HepG2 (cell line): ENCODE results near the gene SYT11. TPM values are rescaled to one million over a fixed set of nuclear protein-coding genes. Genes with fewer than 3 reads are reported as not detected.
A peak's percentile ranks its signal among the peaks of the same experiment; 100 is the strongest.

Source experiments
- ATAC-seq: fragments of 200-7000 bp; cut with Tn5 transposase; 3 replicates; pipeline ENCODE4 v1.9.1; 2020; ENCODE audit warnings: mild to moderate bottlenecking, moderate library complexity
- BruUV-seq: library from RNA; stranded (reverse); fragments of 400-500 nt; replicated peaks from 2 replicates; lab custom pipeline; 2021; lab: Mats Ljungman, UMichigan
- CTCF ChIA-PET: fragments of 300-600 bp; formaldehyde crosslinking; extraction: SDS; loops from one replicate; lab custom pipeline; 2021; ENCODE audit warnings: low total read pairs, inconsistent platforms, low intra/inter-chr PET ratio; lab: Yijun Ruan, JAX
- POLR2A ChIA-PET: fragments of 350-600 bp; sonication (Branson Sonifier 250); formaldehyde crosslinking; loops from one replicate; lab custom pipeline; 2020; ENCODE audit warnings: antibody characterized with exemption, inconsistent platforms; lab: Yijun Ruan, JAX
- DNase-seq: peaks from one replicate; pipeline ENCODE4 v3.0.0-alpha.2; 2015; ENCODE audit warnings: low spot score
- FAIRE-seq: peaks from 3 replicates; lab custom pipeline; 2011; peaks lifted over from hg19 to GRCh38; lab: Jason Lieb, UNC
- H2AFZ ChIP-seq: one replicate; pipeline ENCODE4 v1.6.1; 2011; ENCODE audit warnings: low read length, inconsistent platforms
- H3K27ac ChIP-seq: fragments of 300-600 bp; 3 replicates; pipeline ENCODE4 v1.8.0; 2011; ENCODE audit warnings: mixed run types, mild to moderate bottlenecking, mixed read lengths, low read length, inconsistent platforms; ENCODE audit not compliant: insufficient read depth; ENCODE audit errors: extremely low read length
- H3K27me3 ChIP-seq, 2 experiments: fragments of 200-600 bp in 1 of 2; 2 replicates in 1 of 2; 3 replicates in 1 of 2; pipeline versions ENCODE4 v1.6.0 to v1.8.0; 2011; ENCODE audit warnings: low read length in 2 of 2, mild to moderate bottlenecking in 2 of 2, moderate library complexity in 2 of 2, inconsistent platforms in 1 of 2; ENCODE audit not compliant: insufficient read depth in 2 of 2, control insufficient read depth in 1 of 2
- H3K36me3 ChIP-seq, 2 experiments: fragments of 200-600 bp in 1 of 2; replicated peaks in 1 of 2; 2 replicates in 1 of 2; 3 replicates in 1 of 2; pipeline versions ENCODE4 v1.5.1 to v1.8.0; 2011; ENCODE audit warnings: low read length in 2 of 2, inconsistent platforms in 1 of 2; ENCODE audit not compliant: insufficient read depth in 2 of 2, control insufficient read depth in 1 of 2
- H3K4me1 ChIP-seq: 2 replicates; pipeline ENCODE4 v1.5.1; 2012; ENCODE audit warnings: low read length, inconsistent platforms; ENCODE audit not compliant: insufficient read depth
- H3K4me2 ChIP-seq: 2 replicates; pipeline ENCODE4 v1.6.0; 2011; ENCODE audit warnings: low read depth, low read length, inconsistent platforms
- H3K4me3 ChIP-seq, 3 experiments: fragments of 200-600 bp in 1 of 3; sonication (generic), shearing (Covaris generic) in 1 of 3; replicated peaks in 1 of 3; 2 replicates each; pipeline ENCODE4 v1.5.1; 2011 to 2016; ENCODE audit warnings: low read length in 3 of 3, inconsistent platforms in 2 of 3, low read depth in 2 of 3, mild to moderate bottlenecking in 2 of 3, control low read depth in 1 of 3, mixed read lengths in 1 of 3; ENCODE audit not compliant: insufficient read depth in 1 of 3
- H3K79me2 ChIP-seq: one replicate; pipeline ENCODE4 v1.6.1; 2011; ENCODE audit warnings: low read length, inconsistent platforms; ENCODE audit not compliant: insufficient read depth
- H3K9ac ChIP-seq: 2 replicates; pipeline ENCODE4 v1.6.0; 2011; ENCODE audit warnings: mild to moderate bottlenecking, low read depth, low read length, inconsistent platforms; ENCODE audit not compliant: insufficient read depth
- H3K9me3 ChIP-seq: 2 replicates; pipeline ENCODE4 v1.5.1; 2012; ENCODE audit warnings: mild to moderate bottlenecking, low read length
- H4K20me1 ChIP-seq: 2 replicates; pipeline ENCODE4 v1.6.0; 2011; ENCODE audit warnings: inconsistent platforms, mild to moderate bottlenecking, low read length, moderate library complexity; ENCODE audit not compliant: insufficient read depth
- ATF2 ChIP-seq: sonication (generic); formaldehyde crosslinking; IDR thresholded peaks from 2 replicates; pipeline ENCODE4 v1.4.0; 2020; ENCODE audit warnings: missing genetic modification reagents
- CEBPB ChIP-seq: IDR thresholded peaks from 2 replicates; pipeline ENCODE4 v1.6.1; 2011; ENCODE audit warnings: low read depth, low read length, improper control_type of control experiment, borderline replicate concordance
- CREB1 ChIP-seq, 2 experiments: fragments of 450-650 bp in 1 of 2; IDR thresholded peaks; 2 replicates each; pipeline ENCODE4 v1.6.1; 2016 to 2017; ENCODE audit warnings: control low read depth in 1 of 2, mild to moderate bottlenecking in 1 of 2, missing compliant biosample characterization in 1 of 2, missing genetic modification characterization in 1 of 2
- CREM ChIP-seq, 2 experiments: sonication (generic) in 1 of 2; formaldehyde crosslinking in 1 of 2; IDR thresholded peaks; 2 replicates each; pipeline versions ENCODE4 v1.4.0 to v1.6.1; 2016 to 2020; ENCODE audit warnings: antibody characterized with exemption in 1 of 2, mild to moderate bottlenecking in 1 of 2, missing genetic modification reagents in 1 of 2
- FOXA3 ChIP-seq: IDR thresholded peaks from 2 replicates; pipeline ENCODE4 v1.6.1; 2016; ENCODE audit warnings: missing genetic modification reagents, missing compliant biosample characterization
- KDM5A ChIP-seq: fragments of 200-600 bp; sonication (generic); IDR thresholded peaks from 2 replicates; pipeline ENCODE4 v1.7.0; 2018; ENCODE audit warnings: antibody characterized with exemption, mild to moderate bottlenecking, low read length, borderline replicate concordance
- MEF2D ChIP-seq: sonication (generic); formaldehyde crosslinking; IDR thresholded peaks from 2 replicates; pipeline ENCODE4 v1.5.1; 2020; ENCODE audit warnings: mild to moderate bottlenecking, missing genetic modification reagents
- NCOR1 ChIP-seq: fragments of 200-600 bp; sonication (generic); IDR thresholded peaks from 2 replicates; pipeline ENCODE4 v1.7.0; 2017; ENCODE audit warnings: antibody characterized with exemption, low read length, borderline replicate concordance
- PHF8 ChIP-seq: sonication (generic); formaldehyde crosslinking; IDR thresholded peaks from 2 replicates; pipeline ENCODE4 v1.5.0; 2020; ENCODE audit warnings: missing genetic modification reagents
- ZFX ChIP-seq: sonication (generic); formaldehyde crosslinking; IDR thresholded peaks from 2 replicates; pipeline ENCODE4 v1.4.0; 2020; ENCODE audit warnings: mild to moderate bottlenecking, low read depth, missing genetic modification reagents, moderate library complexity
- ZGPAT ChIP-seq: IDR thresholded peaks from 2 replicates; pipeline ENCODE4 v1.6.1; 2016; ENCODE audit warnings: mild to moderate bottlenecking
- ZMAT5 ChIP-seq: sonication (generic); formaldehyde crosslinking; IDR thresholded peaks from 2 replicates; pipeline ENCODE4 v1.5.0; 2020; ENCODE audit warnings: mild to moderate bottlenecking, low read depth, missing genetic modification reagents, borderline replicate concordance
- ZNF552 ChIP-seq: sonication (generic); formaldehyde crosslinking; IDR thresholded peaks from 2 replicates; pipeline ENCODE4 v1.9.0; 2022; ENCODE audit warnings: missing genetic modification reagents, mild to moderate bottlenecking, borderline replicate concordance
- ZNF75D ChIP-seq: sonication (generic); formaldehyde crosslinking; IDR thresholded peaks from 2 replicates; pipeline ENCODE4 v1.8.1; 2023; ENCODE audit warnings: missing genetic modification reagents, mild to moderate bottlenecking, borderline replicate concordance
- WGBS: methylation state at CpG from one replicate; pipeline ENCODE4 v1.1.6; 2017; ENCODE audit warnings: low lambda C conversion rate; 5-methylcytosine and 5-hydroxymethylcytosine counted together
- in situ Hi-C: cut with HindIII; loops from 2 replicates; pipeline ENCODE4 v1.10.0; 2017; ENCODE audit warnings: low pct_unique_long_range_greater_than_20kb; ENCODE audit not compliant: extremely low pct_ligation_motif_present
- intact Hi-C: fragments of 100-400 bp; cut with micrococcal nuclease; formaldehyde crosslinking; loops from one replicate; pipeline ENCODE4 v1.10.0; 2022; ENCODE audit not compliant: unreplicated experiment
- polyA plus RNA-seq, 8 experiments: library from polyadenylated mRNA; depleted of rRNA in 3 of 8; stranded (reverse) in 7 of 8; unstranded in 1 of 8; fragments of >200 nt; fragmentation: Illumina TruSeq in 4 of 8; extraction: Trizol in 4 of 8; gene quantifications; 2 replicates each; pipeline versions ENCODE4 v1.2.1 to v1.2.3, GENCODE V29; 2011 to 2016; ENCODE audit warnings: low read depth in 4 of 8, missing spikeins in 1 of 8, mixed read lengths in 1 of 8; ENCODE audit not compliant: insufficient read depth in 1 of 8
- total RNA-seq, 5 experiments: library from RNA; depleted of rRNA; stranded (reverse); fragments of >200 nt; fragmentation: Illumina TruSeq; extraction: Trizol; gene quantifications; 2 replicates each; pipeline ENCODE4 v1.2.3, GENCODE V29; 2016; ENCODE audit warnings: low read depth in 1 of 5

SYT11 gene
- total and polyA plus RNA-seq, 2 of the 13 experiments (the other 11 are each of a cell fraction or from before 2014, with no cell fraction given), result 0.22 to 0.59 TPM

- TF ChIP-seq MEF2D (CRISPR knock-in tag) (no peak), ZFX (peak; percentile 40; the same call in 1 of the 2 replicates), CEBPB (0 out of 2 replicates have a peak, but pooled peaks have one; percentile 10), ATF2 (CRISPR knock-in tag) (peak; percentile 78), CREM (IDR thresholded peaks at IDR 0.05) (0 out of 2 replicates have a peak, but pooled peaks have one; percentile 24), CREM (CRISPR knock-in tag; IDR thresholded peaks at IDR 0.05) (no peak), FOXA3 (CRISPR knock-in tag) (0 out of 2 replicates have a peak, but pooled peaks have one; percentile 30), KDM5A (no peak), CREB1 (IDR thresholded peaks at IDR 0.05) (peak; percentile 56), CREB1 (CRISPR knock-in tag; IDR thresholded peaks at IDR 0.05) (0 out of 2 replicates have a peak, but pooled peaks have one; percentile 16)
These were observed 809 bp downstream of the SYT11 start (continued) for GRCh38 chr1:155859881-155860871.

- ATAC-seq (no peak), FAIRE-seq (no peak), DNase-seq (no peak)
- intact Hi-C loops, result no loop called here
- H3K9me3 ChIP-seq, result no peaks in the 10 kb centered on the region
- no peak overlapping the region for H3K27ac ChIP-seq
- peak overlapping the region; percentile 80 for H2AFZ ChIP-seq
- CTCF ChIA-PET, result no interaction called here
- no peaks in the 10 kb centered on the region for H4K20me1 ChIP-seq
- H3K36me3 ChIP-seq, result no peaks in the 10 kb centered on the region
- POLR2A ChIA-PET, result no interaction called here
- WGBS, result 39% methylated on average over 2 of the region's 2 CpGs
- no TSS peak for BruUV-seq
- H3K27me3 ChIP-seq, result no peaks in the 10 kb centered on the region
- peaks cover 16% of the 10 kb centered on the region for H3K4me1 ChIP-seq
- peak overlapping the region; percentile 55; the same call in 1 of the 2 replicates for H3K9ac ChIP-seq
- peak overlapping the region; percentile 65 for H3K4me2 ChIP-seq
- peaks cover 10% of the 10 kb centered on the region for H3K79me2 ChIP-seq
- H3K4me3 ChIP-seq, result peak overlapping the region in 2 of 3 experiments; percentile 38 to 61; a peak in 2 of 6 replicates
- in situ Hi-C loops, result no loop called here
- no peak for TF ChIP-seq ZGPAT (CRISPR knock-in tag)
- TF ChIP-seq NCOR1, result no peak
- no peak for TF ChIP-seq ZNF75D
- TF ChIP-seq ZMAT5 (CRISPR knock-in tag), result no peak
- TF ChIP-seq PHF8, result no peak
- no peak for TF ChIP-seq ZNF552 (CRISPR knock-in tag)
These were observed 1.7 kb downstream of the SYT11 start for GRCh38 chr1:155860970-155861510.
